ENCODE data around the gene ZBTB42.

DNA sequence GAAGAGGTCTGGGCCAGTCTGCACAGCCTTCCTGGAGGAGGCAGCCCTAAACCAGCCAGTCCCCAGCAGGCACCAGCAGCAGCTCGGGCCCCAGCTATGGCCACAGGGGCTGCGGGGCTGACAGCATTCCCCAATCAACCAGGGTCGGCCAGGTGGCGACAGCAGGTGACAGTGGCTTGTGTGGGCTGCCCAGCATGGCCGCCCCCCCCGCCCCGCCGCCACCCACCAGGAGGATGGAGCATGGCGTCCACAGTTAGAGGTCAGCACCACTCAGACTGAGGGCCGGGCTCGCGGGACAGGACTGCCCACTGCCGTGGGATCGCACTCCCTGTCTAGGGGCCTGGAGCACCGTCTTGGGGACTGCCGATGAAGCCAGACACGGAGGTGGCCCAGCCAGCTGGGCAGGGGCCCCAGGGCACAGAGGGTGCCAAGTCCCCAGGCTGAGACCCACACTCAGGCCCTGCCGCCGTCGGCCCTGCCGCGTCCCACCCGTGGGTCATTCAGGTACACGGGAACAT lies 20.3 kb upstream of the ZBTB42 start:
- TF ChIP-seq POLR2A (IDR thresholded peaks at IDR 0.05) (no peak), CTCF (IDR thresholded peaks at IDR 0.05) (no peak)
